GM21423 (cell line): ENCODE data around the gene IL1RAPL1.
"Not testable (repeated sequence)": the region's sequence is repeated elsewhere in the genome, so short reads cannot be mapped to it uniquely, and the experiment has no call there.

Experiments
- ATAC-seq: cut with Tn5 transposase; IDR thresholded peaks from one replicate; pipeline ENCODE4 v1.9.1; 2021; ENCODE audit warnings: mild to moderate bottlenecking, moderate library complexity; ENCODE audit not compliant: unreplicated experiment

IL1RAPL1 gene

GRCh38 chrX:29083823-29084222, 496.6 kb downstream of the IL1RAPL1 start:
- no peak for ATAC-seq

GRCh38 chrX:29090811-29091210, 503.6 kb downstream of the IL1RAPL1 start:
- no peak for ATAC-seq

GRCh38 chrX:29107231-29107630, 520.0 kb downstream of the IL1RAPL1 start:
- ATAC-seq: no peak

DNA sequence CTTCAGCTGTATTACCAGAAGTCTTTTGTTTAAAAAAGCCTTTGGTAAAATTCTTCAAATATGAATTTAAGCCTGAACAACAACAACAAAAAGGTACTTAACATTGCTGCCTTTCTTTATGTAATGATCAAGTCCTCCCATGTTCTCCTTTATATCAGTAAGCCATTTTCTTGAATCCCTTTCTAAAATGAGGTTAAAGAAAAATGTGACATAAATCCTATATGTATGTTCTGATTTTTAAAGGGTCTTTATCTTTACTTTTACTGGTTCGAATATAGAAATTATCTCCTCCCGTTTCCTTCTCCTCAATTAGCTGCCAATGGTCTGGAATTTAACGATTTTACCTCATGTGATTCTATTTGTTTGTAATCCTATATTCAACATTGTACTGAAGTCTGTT, 522.8 kb downstream of the IL1RAPL1 start:
- ATAC-seq: no peak

- no peak for ATAC-seq
Observed at GRCh38 chrX:29113221-29113620, 526.0 kb downstream of the IL1RAPL1 start.

DNA sequence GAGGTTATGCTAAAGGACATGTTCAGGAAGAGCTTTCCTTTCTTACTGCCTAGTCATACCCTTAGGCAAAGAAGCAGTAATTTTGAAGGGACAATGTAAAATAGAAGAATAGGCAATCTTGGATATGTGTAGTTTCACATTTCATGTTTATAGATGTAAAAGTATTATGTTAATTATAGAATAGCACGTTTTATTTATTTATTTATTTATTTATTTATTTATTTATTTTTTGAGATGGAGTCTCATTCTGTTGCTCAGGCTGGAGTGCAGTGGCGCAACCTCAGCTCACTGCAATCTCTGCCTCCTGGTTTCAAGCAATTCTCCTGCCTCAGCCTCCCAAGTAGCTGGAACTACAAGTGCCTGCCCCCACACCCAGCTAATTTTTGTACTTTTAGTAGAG, 535.6 kb downstream of the IL1RAPL1 start:
- not testable (repeated sequence) for ATAC-seq

- no peak for ATAC-seq
Observed at GRCh38 chrX:29130905-29131304, 543.7 kb downstream of the IL1RAPL1 start.

DNA sequence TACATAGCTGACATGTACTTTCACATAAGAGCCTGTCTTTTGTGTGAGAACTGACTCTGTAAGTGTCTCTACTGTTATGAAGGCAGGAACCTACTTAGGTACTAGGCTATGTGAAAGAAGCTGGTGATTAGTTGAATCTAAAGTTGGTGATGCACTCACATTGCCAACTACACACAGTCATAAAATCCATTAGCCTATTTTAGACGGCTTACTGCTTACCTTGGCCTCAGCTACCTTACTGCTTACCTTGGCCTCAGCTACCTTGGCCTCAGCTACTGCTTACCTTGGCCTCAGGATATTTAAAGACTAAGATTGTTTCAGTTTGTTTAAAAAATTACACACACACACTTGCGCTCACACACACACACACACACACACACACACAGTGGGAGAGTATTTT, 549.7 kb downstream of the IL1RAPL1 start:
- ATAC-seq: no peak

DNA sequence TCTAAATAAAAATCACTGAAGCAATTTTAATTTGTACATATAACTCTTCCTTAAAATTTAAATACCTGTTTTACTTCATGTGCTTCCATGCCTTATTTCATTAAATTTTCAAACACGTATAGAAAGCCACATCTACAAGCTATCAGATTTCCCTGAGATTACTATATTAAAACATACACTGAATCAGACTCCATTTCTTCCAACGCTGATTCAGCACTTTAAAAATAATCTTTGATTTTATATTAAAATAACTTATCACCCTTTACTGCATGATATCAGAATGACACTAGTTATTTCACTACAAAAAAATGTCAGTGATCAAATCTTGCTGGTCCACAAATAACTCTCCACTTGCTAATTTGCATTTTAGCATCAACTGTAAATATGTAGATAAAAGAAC, 550.8 kb downstream of the IL1RAPL1 start:
- no peak for ATAC-seq

DNA sequence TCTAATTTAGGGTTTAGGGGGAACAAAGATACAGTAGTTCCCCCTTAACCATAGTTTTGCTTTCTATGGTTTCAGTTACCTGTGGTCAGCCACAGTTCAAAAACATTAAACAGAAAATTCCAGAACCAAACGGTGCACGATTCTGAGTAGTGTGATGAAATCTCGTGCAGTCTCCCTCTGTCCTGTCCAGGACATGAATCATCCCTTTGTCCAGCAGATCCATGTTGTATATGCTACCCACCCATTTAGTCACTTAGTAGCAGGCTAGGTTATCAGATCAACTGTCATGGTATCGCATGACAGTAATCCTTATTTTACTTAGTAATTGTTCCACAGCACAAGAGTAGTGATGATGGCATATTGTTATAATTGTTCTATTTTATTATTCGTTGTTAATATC, 556.1 kb downstream of the IL1RAPL1 start:
- ATAC-seq: no peak

DNA sequence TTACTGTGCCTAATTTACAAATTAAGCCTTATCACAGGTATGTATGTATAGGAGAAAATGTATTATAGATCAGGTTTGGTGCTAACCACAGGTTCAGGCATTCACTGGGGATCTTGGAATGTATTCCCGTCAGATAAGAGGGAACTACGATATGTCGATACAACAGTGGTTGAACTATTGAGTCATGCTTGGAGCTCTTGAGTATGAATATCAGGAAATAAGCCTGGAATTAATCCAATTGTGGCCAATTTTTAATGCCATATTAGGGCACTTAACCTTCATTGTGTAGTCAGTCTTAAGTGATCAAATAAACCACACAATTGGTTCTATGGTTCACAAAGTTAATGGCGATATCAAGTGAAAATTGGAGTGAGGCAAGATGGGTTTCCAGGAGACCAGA, 556.5 kb downstream of the IL1RAPL1 start:
- no peak for ATAC-seq

- ATAC-seq: no peak
Observed at GRCh38 chrX:29145316-29145715, 558.1 kb downstream of the IL1RAPL1 start.

DNA sequence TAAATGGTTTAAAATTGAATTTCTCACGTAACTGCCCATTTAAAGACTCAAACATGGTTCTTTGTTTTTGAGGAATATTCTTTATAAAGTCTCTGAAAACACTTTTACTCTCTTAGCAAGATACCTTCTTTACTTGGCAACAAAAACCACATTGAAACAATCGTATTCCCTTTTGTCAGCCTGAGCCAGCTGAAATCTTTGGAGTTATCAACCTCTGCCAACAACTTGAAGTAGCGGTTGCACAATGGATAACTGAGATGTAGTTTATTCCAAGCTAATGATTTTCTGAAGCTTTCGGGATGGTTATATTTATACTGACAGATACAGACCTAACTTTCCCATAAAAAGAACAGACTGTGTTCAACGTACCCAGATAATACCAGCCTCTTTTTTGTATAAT, 561.3 kb downstream of the IL1RAPL1 start:
- no peak for ATAC-seq

DNA sequence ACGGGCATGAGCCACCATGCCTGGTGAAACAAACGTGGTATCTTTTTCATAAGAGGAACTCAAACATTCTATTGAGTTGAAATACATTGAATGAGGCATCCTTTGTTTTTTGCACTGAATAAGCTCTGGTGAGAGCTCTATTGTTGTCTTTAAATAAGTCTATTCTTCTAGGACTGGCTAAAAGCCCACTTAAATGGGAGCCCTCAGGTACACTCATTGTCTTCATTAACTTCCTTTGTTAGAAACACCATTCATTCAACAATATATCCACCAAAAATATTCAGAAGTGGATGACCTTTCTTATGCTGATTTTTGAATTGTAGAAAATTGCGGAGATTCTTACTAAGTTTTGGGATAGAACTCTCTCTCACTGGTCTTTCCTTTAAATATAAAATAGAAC, 568.0 kb downstream of the IL1RAPL1 start:
- no peak for ATAC-seq

DNA sequence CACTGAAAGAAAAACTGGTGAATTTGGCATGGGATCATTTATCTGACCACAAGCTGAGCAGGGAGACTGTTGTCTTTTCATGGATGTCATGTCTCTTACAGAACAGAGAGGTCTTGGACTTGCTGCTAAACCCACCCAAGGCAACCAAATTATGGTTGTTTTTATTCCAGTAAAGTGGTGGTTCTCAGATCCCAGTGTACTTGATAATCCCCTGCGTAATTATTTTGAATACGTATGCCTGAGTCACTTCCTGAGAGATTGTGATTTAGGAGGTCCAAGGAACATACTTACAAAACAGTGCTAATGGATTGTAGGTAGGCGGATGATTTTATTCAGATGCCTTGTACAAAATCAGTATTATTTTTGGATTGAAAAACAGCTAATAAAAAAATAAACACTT, 585.6 kb downstream of the IL1RAPL1 start:
- ATAC-seq: no peak

DNA sequence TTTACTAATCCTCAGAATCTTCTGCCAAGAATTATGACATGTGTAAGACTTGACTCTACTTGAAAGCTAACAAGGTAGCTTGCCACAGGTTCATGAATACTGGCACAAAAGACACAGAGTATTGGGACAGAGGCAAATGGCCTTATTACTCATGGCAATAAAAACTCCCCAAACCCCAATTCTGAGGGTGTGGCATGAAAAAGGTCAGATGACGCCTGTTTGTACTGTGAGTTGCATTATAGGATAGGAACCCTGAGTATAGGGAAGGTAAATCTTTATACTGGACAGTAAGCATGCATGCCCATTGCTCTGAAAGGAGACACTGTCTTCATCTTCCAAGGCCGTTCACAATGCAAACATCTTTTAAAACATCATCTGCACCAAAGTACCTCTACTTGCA, 600.0 kb downstream of the IL1RAPL1 start:
- ATAC-seq: no peak

DNA sequence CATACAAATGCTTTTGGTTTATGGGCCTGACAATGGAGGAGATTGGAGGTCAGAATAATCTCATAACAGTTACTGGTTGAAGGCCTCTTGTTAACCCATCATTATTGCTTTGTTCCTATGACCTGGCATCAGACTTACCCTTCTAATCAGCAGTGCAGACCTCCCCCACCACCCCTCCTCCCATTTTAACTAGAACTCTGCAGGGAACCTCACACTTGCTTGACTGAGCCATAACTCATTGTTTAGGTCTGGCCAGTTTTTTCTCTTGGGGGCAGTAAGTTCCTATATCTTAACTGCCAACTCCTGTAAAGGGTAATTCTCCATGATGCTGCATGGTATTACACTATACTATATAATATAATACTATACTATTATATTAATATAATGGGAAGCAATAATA, 609.3 kb downstream of the IL1RAPL1 start:
- no peak for ATAC-seq

GRCh38 chrX:29215251-29215650, 628.0 kb downstream of the IL1RAPL1 start:
- ATAC-seq: no peak

GRCh38 chrX:29225670-29226069, 638.4 kb downstream of the IL1RAPL1 start:
- no peak for ATAC-seq

GRCh38 chrX:29229802-29230201, 642.6 kb downstream of the IL1RAPL1 start:
- no peak for ATAC-seq

DNA sequence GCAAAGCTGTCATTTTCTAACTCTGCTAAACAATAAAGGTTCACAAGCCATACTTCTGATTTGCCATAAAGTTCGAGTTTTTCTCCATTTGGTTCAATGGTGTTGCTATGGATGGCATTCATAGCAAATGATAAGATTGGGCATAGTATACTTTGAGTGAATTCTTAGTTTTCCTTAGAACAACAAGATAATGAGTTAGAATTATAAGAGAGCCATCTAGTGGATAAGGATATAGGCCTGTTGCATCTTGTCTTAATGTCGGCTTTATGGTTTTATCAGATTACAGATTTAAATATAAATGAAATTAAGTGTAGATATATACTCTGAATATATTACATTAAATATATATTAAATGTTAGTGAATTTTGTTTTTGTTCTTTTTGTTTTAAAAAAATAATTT, 644.6 kb downstream of the IL1RAPL1 start:
- no peak for ATAC-seq

DNA sequence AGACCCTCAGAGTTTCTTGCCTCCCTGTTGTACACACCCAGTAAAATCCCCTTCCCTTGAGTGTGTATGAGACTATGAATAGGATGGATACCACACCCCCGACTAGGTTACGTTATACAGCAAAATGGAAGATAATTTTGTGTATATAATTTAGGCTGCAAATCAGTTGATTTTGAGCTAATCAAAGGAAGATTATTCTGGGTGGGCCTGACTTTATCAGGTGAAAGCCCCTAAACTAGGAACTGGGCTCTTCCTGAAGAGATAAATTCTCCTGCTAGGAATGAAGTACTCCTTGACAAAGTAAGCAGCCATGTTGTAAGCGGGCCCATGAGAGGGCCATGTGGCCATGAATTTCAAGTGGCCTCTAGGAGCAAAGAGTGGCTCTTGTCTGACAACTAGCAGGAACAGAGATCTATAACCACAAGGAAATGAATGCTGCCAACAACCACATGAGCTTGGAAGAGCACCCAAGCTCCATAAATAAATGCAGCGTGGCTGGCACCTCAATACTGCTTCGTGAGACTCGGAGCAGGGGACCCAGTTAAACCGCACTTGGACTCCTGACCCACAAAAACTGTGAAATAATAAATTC, 646.4 kb downstream of the IL1RAPL1 start:
- no peak for ATAC-seq

GRCh38 chrX:29237972-29238371, 650.7 kb downstream of the IL1RAPL1 start:
- no peak for ATAC-seq

DNA sequence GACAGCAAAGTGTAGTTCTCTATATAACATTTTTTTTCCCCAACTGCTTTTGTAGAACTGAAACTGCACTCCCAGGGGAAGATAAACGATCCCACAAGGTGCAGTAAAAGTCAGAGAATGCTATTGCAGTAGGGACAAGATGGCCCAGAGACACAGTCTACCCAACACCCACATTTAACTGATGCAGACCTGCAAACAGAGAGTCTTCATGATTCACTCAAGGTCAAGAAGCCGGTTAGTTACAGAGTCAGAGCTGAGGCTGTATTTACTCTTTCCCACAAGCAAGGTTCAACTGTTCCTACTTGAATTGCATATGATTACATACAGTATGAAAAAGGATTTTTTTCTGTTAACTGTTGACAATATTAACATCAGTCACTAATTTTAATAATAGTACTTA, 654.6 kb downstream of the IL1RAPL1 start:
- no peak for ATAC-seq
